Thyroid gland (tissue), 4 donors: ENCODE data around the gene ST14.

Experiments used
- CTCF ChIP-seq, 6 experiments: fragments of 200-600 bp in 3 of 6; fragments of 450-650 bp in 3 of 6; sonication (generic) in 3 of 6; IDR thresholded peaks; one replicate each; pipeline ENCODE4 v1.5.1; 2016 to 2019; ENCODE audit warnings: antibody characterized with exemption in 6 of 6, mild to moderate bottlenecking in 2 of 6, inconsistent platforms in 1 of 6, moderate library complexity in 1 of 6
- POLR2A ChIP-seq, 2 donors: fragments of 450-650 bp; IDR thresholded peaks; one replicate each; pipeline ENCODE4 v1.6.1; 2017; ENCODE audit warnings: antibody characterized with exemption in 2 of 2, mild to moderate bottlenecking in 2 of 2, moderate library complexity in 1 of 2

GRCh38 chr11:130137999-130138398 is 21.6 kb upstream of the ST14 start:
- TF ChIP-seq POLR2A (IDR thresholded peaks at IDR 0.05), result no peak
- TF ChIP-seq CTCF (IDR thresholded peaks at IDR 0.05), result no peak
